Stimulated activated CD4-positive, alpha-beta T cell treated with anti-CD3 and anti-CD28 coated beads, Interleukin-2, amount 100 ng/mL, for 48 hours (primary cell): Measurements from ENCODE around the gene INTS3.
A peak's percentile ranks its signal among the peaks of the same experiment; 100 is the strongest.
"Not testable (repeated sequence)": the region's sequence is repeated elsewhere in the genome, so short reads cannot be mapped to it uniquely, and the experiment has no call there.

ENCODE experiments used
- DNase-seq, 2 donors: peaks; one replicate each; pipeline ENCODE4 v3.0.0-alpha.2; 2020

INTS3 gene

GRCh38 chr1:153779781-153780541, 52.1 kb downstream of the INTS3 start:
- no peak for DNase-seq

- DNase-seq, result no peak
Observed at GRCh38 chr1:153780551-153780950, 52.7 kb downstream of the INTS3 start.

- not testable (repeated sequence) for DNase-seq
Observed at GRCh38 chr1:153782648-153783047, 54.8 kb downstream of the INTS3 start.

GRCh38 chr1:153783233-153784190, 55.7 kb downstream of the INTS3 start:
- DNase-seq, result peak; percentile 90 to 94

- DNase-seq, result no peak
Observed at GRCh38 chr1:153786038-153786790, 58.4 kb downstream of the INTS3 start.

- DNase-seq, result no peak
Observed at GRCh38 chr1:153789478-153790034, 61.7 kb downstream of the INTS3 start.

- DNase-seq, result no peak
Observed at GRCh38 chr1:153790313-153790965, 62.6 kb downstream of the INTS3 start.

GRCh38 chr1:153790966-153791647, 63.3 kb downstream of the INTS3 start:
- no peak for DNase-seq

GRCh38 chr1:153791648-153792253, 63.9 kb downstream of the INTS3 start:
- no peak for DNase-seq

- no peak for DNase-seq
Observed at GRCh38 chr1:153792631-153793041, 64.8 kb downstream of the INTS3 start.

- no peak for DNase-seq
Observed at GRCh38 chr1:153793261-153793972, 65.6 kb downstream of the INTS3 start.

GRCh38 chr1:153793973-153794615, 66.2 kb downstream of the INTS3 start:
- DNase-seq, result no peak

GRCh38 chr1:153794624-153795329, 66.9 kb downstream of the INTS3 start:
- no peak for DNase-seq

- DNase-seq, result no peak
Observed at GRCh38 chr1:153795330-153795837, 67.5 kb downstream of the INTS3 start.

- no peak for DNase-seq
Observed at GRCh38 chr1:153795934-153796785, 68.3 kb downstream of the INTS3 start.

- DNase-seq, result peak; percentile 83 to 87
Observed at GRCh38 chr1:153796786-153797659, 69.2 kb downstream of the INTS3 start.

GRCh38 chr1:153798468-153798780, 70.6 kb downstream of the INTS3 start:
- DNase-seq, result no peak
